Prostate gland (tissue), 2 donors: ENCODE measurements around the gene PTTG1IP2.

Experiments used
- CTCF ChIP-seq, 4 experiments: fragments of 200-600 bp in 2 of 4; fragments of 450-650 bp in 2 of 4; sonication (generic) in 2 of 4; IDR thresholded peaks; 1 replicate in 3 of 4; 2 replicates in 1 of 4; pipeline ENCODE4 v1.5.1; 2016 to 2019; ENCODE audit warnings: antibody characterized with exemption in 4 of 4, mild to moderate bottlenecking in 2 of 4, moderate library complexity in 2 of 4
- POLR2A ChIP-seq: fragments of 450-650 bp; IDR thresholded peaks from one replicate; pipeline ENCODE4 v1.6.1; 2016; ENCODE audit warnings: antibody characterized with exemption, mild to moderate bottlenecking

GRCh38 chr7:90432752-90433151 is 36.7 kb upstream of the PTTG1IP2 start:
- TF ChIP-seq CTCF (IDR thresholded peaks at IDR 0.05) = no peak
- TF ChIP-seq POLR2A = no peak
